Left ventricle myocardium inferior (tissue), 1 donor: ENCODE data around the gene TRIM24. TPM values are rescaled to one million over a fixed set of nuclear protein-coding genes. Genes with fewer than 3 reads are reported as not detected.

ENCODE experiments used
- DNase-seq: peaks from one replicate; pipeline ENCODE4 v3.0.0-alpha.2; 2020
- H3K27ac ChIP-seq: fragments of 200-600 bp; replicated peaks from 2 replicates; pipeline ENCODE4 v1.8.0; 2021
- H3K27me3 ChIP-seq: fragments of 200-600 bp; 2 replicates; pipeline ENCODE4 v1.8.0; 2021; ENCODE audit warnings: low read depth
- H3K36me3 ChIP-seq: fragments of 200-600 bp; 2 replicates; pipeline ENCODE4 v1.8.0; 2021
- H3K4me1 ChIP-seq: fragments of 200-600 bp; 2 replicates; pipeline ENCODE4 v1.8.0; 2021
- H3K4me3 ChIP-seq: fragments of 200-600 bp; 2 replicates; pipeline ENCODE4 v1.8.0; 2021; ENCODE audit warnings: mild to moderate bottlenecking, moderate library complexity
- H3K9me3 ChIP-seq: fragments of 200-600 bp; replicated peaks from 2 replicates; pipeline ENCODE4 v1.8.0; 2021
- intact Hi-C: fragments of 100-400 bp; cut with micrococcal nuclease; formaldehyde crosslinking; loops from one replicate; pipeline ENCODE4 v1.11.0; 2022
- total RNA-seq: library from RNA; stranded (reverse); fragmentation: NEBNext Ultra II Directional; extraction: Animal tissue kit (Norgen Biotek cat#: 25700); gene quantifications from one replicate; pipeline ENCODE4 v1.2.1, GENCODE V29; 2021
- TF ChIP-seq, protein P1 (sequence below): fragments of 200-600 bp; IDR thresholded peaks from 2 replicates; pipeline ENCODE4 v1.8.0; 2021; ENCODE audit warnings: antibody characterized with exemption, mild to moderate bottlenecking, borderline replicate concordance
- donor health status: DM: no; HTN: yes; CAD: no; lungs with severe emphysema.

TRIM24 gene
- total RNA-seq, 1 donor from 2014 or later, result 18.8 TPM

GRCh38 chr7:138585283-138585993 lies 125.4 kb downstream of the TRIM24 start:
- Histone ChIP-seq H3K27me3 (no peaks in the 10 kb centered on the region), H3K4me1 (peaks cover 10% of the 10 kb centered on the region), H3K4me3 (no peak overlapping the region), H3K27ac (no peak overlapping the region), H3K36me3 (peaks cover 61% of the 10 kb centered on the region), H3K9me3 (no peaks in the 10 kb centered on the region)
- TF ChIP-seq, protein P1, sequence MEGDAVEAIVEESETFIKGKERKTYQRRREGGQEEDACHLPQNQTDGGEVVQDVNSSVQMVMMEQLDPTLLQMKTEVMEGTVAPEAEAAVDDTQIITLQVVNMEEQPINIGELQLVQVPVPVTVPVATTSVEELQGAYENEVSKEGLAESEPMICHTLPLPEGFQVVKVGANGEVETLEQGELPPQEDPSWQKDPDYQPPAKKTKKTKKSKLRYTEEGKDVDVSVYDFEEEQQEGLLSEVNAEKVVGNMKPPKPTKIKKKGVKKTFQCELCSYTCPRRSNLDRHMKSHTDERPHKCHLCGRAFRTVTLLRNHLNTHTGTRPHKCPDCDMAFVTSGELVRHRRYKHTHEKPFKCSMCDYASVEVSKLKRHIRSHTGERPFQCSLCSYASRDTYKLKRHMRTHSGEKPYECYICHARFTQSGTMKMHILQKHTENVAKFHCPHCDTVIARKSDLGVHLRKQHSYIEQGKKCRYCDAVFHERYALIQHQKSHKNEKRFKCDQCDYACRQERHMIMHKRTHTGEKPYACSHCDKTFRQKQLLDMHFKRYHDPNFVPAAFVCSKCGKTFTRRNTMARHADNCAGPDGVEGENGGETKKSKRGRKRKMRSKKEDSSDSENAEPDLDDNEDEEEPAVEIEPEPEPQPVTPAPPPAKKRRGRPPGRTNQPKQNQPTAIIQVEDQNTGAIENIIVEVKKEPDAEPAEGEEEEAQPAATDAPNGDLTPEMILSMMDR, result no peak
- intact Hi-C loops, result no loop called here
- DNase-seq, result no peak

DNA sequence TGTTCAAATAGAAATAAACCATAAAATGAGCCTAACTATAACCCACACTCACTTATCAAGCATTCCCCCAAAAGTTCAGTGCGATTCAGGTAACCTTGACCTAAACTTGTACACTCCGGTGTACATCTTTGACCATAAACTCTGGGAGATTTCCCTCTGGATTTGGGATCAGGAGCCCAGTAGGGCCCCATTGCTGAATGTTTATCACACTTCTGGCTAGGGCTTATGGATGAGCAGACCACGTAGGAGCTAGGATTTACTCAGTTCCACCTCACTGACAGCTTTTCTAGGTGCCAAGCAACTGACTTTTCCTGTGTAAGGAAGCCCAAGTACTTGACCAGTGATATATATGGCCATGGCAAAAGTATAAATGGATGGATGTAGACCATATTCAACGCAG lies 127.4 kb downstream of the TRIM24 start:
- DNase-seq, result no peak
- Histone ChIP-seq H3K27me3 (no peaks in the 10 kb centered on the region), H3K9me3 (no peaks in the 10 kb centered on the region), H3K36me3 (peaks cover 44% of the 10 kb centered on the region), H3K4me3 (no peak overlapping the region), H3K4me1 (peaks cover 10% of the 10 kb centered on the region), H3K27ac (no peak overlapping the region)
- TF ChIP-seq, protein P1, result no peak
- intact Hi-C loops, result no loop called here

GRCh38 chr7:138588986-138589385 lies 128.9 kb downstream of the TRIM24 start:
- H3K27ac ChIP-seq, result no peak overlapping the region
- no peak for DNase-seq
- H3K4me1 ChIP-seq, result peaks cover 10% of the 10 kb centered on the region
- intact Hi-C loops, result no loop called here
- H3K4me3 ChIP-seq, result no peak overlapping the region
- no peaks in the 10 kb centered on the region for H3K9me3 ChIP-seq
- TF ChIP-seq, protein P1, result no peak
- no peaks in the 10 kb centered on the region for H3K27me3 ChIP-seq
- H3K36me3 ChIP-seq, result peaks cover 29% of the 10 kb centered on the region

- H3K4me1 ChIP-seq, result peaks cover 10% of the 10 kb centered on the region
- TF ChIP-seq, protein P1, result no peak
- intact Hi-C loops, result no loop called here
- H3K4me3 ChIP-seq, result no peak overlapping the region
- H3K9me3 ChIP-seq, result no peaks in the 10 kb centered on the region
- no peak overlapping the region for H3K27ac ChIP-seq
- no peaks in the 10 kb centered on the region for H3K27me3 ChIP-seq
- H3K36me3 ChIP-seq, result peaks cover 18% of the 10 kb centered on the region
- DNase-seq, result no peak
Observed at GRCh38 chr7:138590154-138590553, 130.1 kb downstream of the TRIM24 start.

DNA sequence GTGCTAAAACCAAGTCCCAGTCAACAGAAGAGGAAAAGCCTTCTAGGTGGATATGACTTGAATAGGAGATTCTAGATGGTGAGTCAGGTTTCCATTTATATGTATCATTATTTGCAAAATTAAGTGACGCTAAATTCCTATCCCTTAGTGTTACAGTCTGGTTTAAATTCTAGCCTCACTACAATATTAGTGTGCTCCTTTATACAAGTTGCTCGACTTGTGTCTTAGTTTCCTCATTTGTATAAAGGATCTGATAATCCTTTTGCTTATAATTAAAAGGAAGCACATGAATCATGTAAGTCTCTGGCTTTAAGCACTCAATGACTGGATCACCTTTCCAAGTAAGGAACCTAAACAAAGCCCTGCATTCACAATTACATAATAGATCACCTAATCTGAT lies 135.4 kb downstream of the TRIM24 start:
- TF ChIP-seq, protein P1, result no peak
- intact Hi-C loops, result no loop called here

More for the DNA sequence above, 135.4 kb downstream of the TRIM24 start:
- no peak overlapping the region for H3K4me3 ChIP-seq
- no peaks in the 10 kb centered on the region for H3K27me3 ChIP-seq
- H3K36me3 ChIP-seq, result no peaks in the 10 kb centered on the region
- no peak for DNase-seq
- H3K9me3 ChIP-seq, result no peaks in the 10 kb centered on the region
- H3K4me1 ChIP-seq, result no peaks in the 10 kb centered on the region
- no peak overlapping the region for H3K27ac ChIP-seq
